Tibial artery (tissue), 4 donors: ENCODE measurements around the gene SLC12A8.

ENCODE experiments used
- DNase-seq, 2 donors: peaks; one replicate each; pipeline ENCODE4 v3.0.0-alpha.2; 2019
- H3K27ac ChIP-seq, 2 donors: fragments of 200-600 bp; sonication (generic) in 1 of 2; 1 replicate in 1 of 2; 2 replicates in 1 of 2; pipeline ENCODE4 v1.5.1; 2018 to 2019; ENCODE audit warnings: mild to moderate bottlenecking in 1 of 2
- H3K27me3 ChIP-seq, 2 donors: fragments of 200-600 bp; sonication (generic) in 1 of 2; one replicate each; pipeline versions ENCODE4 v1.5.1 to v1.6.0; 2016 to 2019
- H3K36me3 ChIP-seq, 3 donors: fragments of 200-600 bp; sonication (generic) in 2 of 3; one replicate each; pipeline ENCODE4 v1.5.1; 2016 to 2019; ENCODE audit warnings: mild to moderate bottlenecking in 2 of 3
- H3K4me1 ChIP-seq, 4 donors: fragments of 200-600 bp; sonication (generic) in 2 of 4; 1 replicate in 3 of 4; 2 replicates in 1 of 4; pipeline ENCODE4 v1.5.1; 2016 to 2019
- H3K4me3 ChIP-seq, 2 donors: fragments of 200-600 bp; sonication (generic) in 1 of 2; 1 replicate in 1 of 2; 2 replicates in 1 of 2; pipeline ENCODE4 v1.5.1; 2018 to 2019; ENCODE audit warnings: mild to moderate bottlenecking in 2 of 2
- H3K9me3 ChIP-seq, 3 donors: fragments of 200-600 bp; sonication (generic) in 1 of 3; one replicate each; pipeline ENCODE4 v1.5.1; 2016 to 2019
- CTCF ChIP-seq, 2 experiments: fragments of 200-600 bp in 1 of 2; fragments of 450-650 bp in 1 of 2; IDR thresholded peaks; one replicate each; pipeline ENCODE4 v1.5.1; 2017 to 2019; ENCODE audit warnings: antibody characterized with exemption in 2 of 2, mild to moderate bottlenecking in 1 of 2, moderate library complexity in 1 of 2
- intact Hi-C: fragments of 100-400 bp; cut with DNase I; formaldehyde crosslinking; loops from one replicate; pipeline ENCODE4 v1.15.0; 2023; ENCODE audit warnings: low total_unique reads

SLC12A8 gene

GRCh38 chr3:125160606-125161371, 51.8 kb downstream of the SLC12A8 start:
- Histone ChIP-seq H3K4me3 (no peak overlapping the region), H3K27ac (no peak overlapping the region), H3K36me3 (no peaks in the 10 kb centered on the region), H3K27me3 (no peaks in the 10 kb centered on the region), H3K9me3 (no peaks in the 10 kb centered on the region), H3K4me1 (no peaks in the 10 kb centered on the region)
- intact Hi-C loops = loop anchor here (5.0 kb wide), 1 partner anchor 168 kb away; no protein-coding TSS in a partner anchor
- DNase-seq = no peak
- TF ChIP-seq CTCF (IDR thresholded peaks at IDR 0.05) = no peak

GRCh38 chr3:125157183-125157582, 55.4 kb downstream of the SLC12A8 start:
- DNase-seq = no peak
- intact Hi-C loops = no loop called here
- Histone ChIP-seq H3K27me3 (no peaks in the 10 kb centered on the region), H3K4me1 (peaks cover 0 to 7% (median 2%) of the 10 kb centered on the region in 4 donors), H3K27ac (no peak overlapping the region), H3K4me3 (no peak overlapping the region), H3K36me3 (no peaks in the 10 kb centered on the region), H3K9me3 (no peaks in the 10 kb centered on the region)
- no peak for TF ChIP-seq CTCF (IDR thresholded peaks at IDR 0.05)

- no peak overlapping the region for H3K4me3 ChIP-seq
- H3K27ac ChIP-seq = no peak overlapping the region
- no peaks in the 10 kb centered on the region for H3K36me3 ChIP-seq
- intact Hi-C loops = no loop called here
- H3K27me3 ChIP-seq = no peaks in the 10 kb centered on the region
- TF ChIP-seq CTCF (IDR thresholded peaks at IDR 0.05) = no peak
- DNase-seq = no peak
- no peaks in the 10 kb centered on the region for H3K9me3 ChIP-seq
- peaks cover 0 to 14% (median 4%) of the 10 kb centered on the region in 4 donors for H3K4me1 ChIP-seq
These were observed 56.1 kb downstream of the SLC12A8 start for GRCh38 chr3:125156456-125156855.

GRCh38 chr3:125154800-125155269, 57.7 kb downstream of the SLC12A8 start:
- no peak for TF ChIP-seq CTCF (IDR thresholded peaks at IDR 0.05)

GRCh38 chr3:125154110-125154509, 58.4 kb downstream of the SLC12A8 start:
- intact Hi-C loops = no loop called here
- Histone ChIP-seq H3K36me3 (no peaks in the 10 kb centered on the region), H3K9me3 (no peaks in the 10 kb centered on the region), H3K4me3 (no peak overlapping the region), H3K27me3 (no peaks in the 10 kb centered on the region), H3K27ac (no peak overlapping the region), H3K4me1 (peaks cover 0 to 37% (median 19%) of the 10 kb centered on the region in 4 donors)
- DNase-seq = no peak
- no peak for TF ChIP-seq CTCF (IDR thresholded peaks at IDR 0.05)

More at GRCh38 chr3:125154800-125155269, 57.7 kb downstream of the SLC12A8 start:
- Histone ChIP-seq H3K4me1 (peaks cover 0 to 30% (median 12%) of the 10 kb centered on the region in 4 donors), H3K27me3 (no peaks in the 10 kb centered on the region), H3K27ac (no peak overlapping the region), H3K9me3 (no peaks in the 10 kb centered on the region), H3K4me3 (no peak overlapping the region), H3K36me3 (no peaks in the 10 kb centered on the region)
- intact Hi-C loops = no loop called here
- no peak for DNase-seq
